ENCODE results near the gene GNAZ. TPM values are rescaled to one million over a fixed set of nuclear protein-coding genes. Genes with fewer than 3 reads are reported as not detected.

The GNAZ gene
- total RNA-seq, 1 experiment from 2014 or later = 5.0 TPM

DNA sequence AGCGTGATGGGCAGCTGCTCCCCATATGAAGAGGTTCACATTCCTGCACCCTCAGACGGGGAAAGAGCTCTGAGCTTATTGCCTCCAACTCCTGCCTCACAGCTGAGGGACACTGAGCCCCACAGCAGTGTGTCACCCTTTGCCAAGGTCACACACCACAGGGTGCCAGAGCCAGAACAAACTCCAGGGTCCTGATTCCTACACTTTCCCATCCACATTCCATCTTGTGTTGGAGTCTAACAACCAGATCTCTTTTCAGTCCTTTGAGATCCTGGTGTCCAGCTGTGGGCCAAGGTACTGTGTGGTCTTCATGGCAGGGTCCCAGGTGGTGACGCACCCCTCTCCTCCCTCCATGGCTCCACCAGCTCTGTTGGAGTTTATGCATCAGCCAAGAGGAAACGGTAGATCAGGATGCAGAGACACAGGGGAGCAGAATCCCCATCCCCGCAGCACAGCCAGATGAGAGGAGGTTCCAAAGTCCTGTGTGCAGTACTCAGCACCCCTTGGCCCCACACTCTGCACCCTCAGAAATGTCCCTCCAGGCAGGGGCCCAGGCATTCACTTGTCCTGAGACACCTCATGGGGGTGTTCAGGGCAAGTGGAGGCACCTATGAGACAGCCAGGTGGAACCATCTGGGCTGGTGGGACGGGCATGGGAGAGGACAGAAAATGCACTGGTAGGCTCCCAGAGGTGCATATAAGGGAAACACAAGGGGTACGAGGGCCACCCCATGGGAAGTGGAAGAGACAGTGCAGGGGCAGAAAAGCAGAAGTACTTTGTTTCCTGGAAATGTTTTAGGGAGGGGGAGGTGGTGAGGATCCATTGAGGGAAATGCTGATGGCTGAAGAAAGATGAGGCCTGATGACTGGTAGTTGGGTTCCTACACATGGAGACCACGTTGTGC is 32.6 kb upstream of the GNAZ start:
- Histone ChIP-seq H2AFZ (ENCODE audit: low read length) (no peak overlapping the region), H4K5ac (ENCODE audit: insufficient read length, low read depth, low read length) (no peak overlapping the region), H2BK12ac (ENCODE audit: insufficient read length, low read depth, low read length) (no peak overlapping the region), H3K18ac (ENCODE audit: insufficient read length, low read depth, low read length) (no peak overlapping the region), H2BK5ac (ENCODE audit: insufficient read length, low read length) (no peak overlapping the region), H3K14ac (ENCODE audit: insufficient read depth, low read length) (no peak overlapping the region), H3K27ac (ENCODE audit: insufficient read length, low read depth, low read length) (no peak overlapping the region), H3K27me3 (ENCODE audit: insufficient read depth, low read length) (no peaks in the 10 kb centered on the region; the same call in 1 of the 2 replicates), H3K79me2 (ENCODE audit: insufficient read depth, low read length) (no peaks in the 10 kb centered on the region), H3K4me1 (ENCODE audit: insufficient read depth, low read length) (no peaks in the 10 kb centered on the region), H3K56ac (ENCODE audit: insufficient read length, low read depth, low read length) (no peak overlapping the region), H3K4me2 (ENCODE audit: insufficient read depth, insufficient read length, low read length) (no peak overlapping the region), H3K79me1 (ENCODE audit: insufficient read depth, low read depth, low read length, poor library complexity, severe bottlenecking) (no peaks in the 10 kb centered on the region), H3K23ac (ENCODE audit: insufficient read length, low read depth, low read length) (no peak overlapping the region), H2BK15ac (ENCODE audit: low read depth, low read length) (no peak overlapping the region), H3K9me3 (ENCODE audit: control insufficient read depth, low read depth, low read length) (no peaks in the 10 kb centered on the region), H4K8ac (replicated peaks; ENCODE audit: insufficient read length, low read depth, low read length) (no peak overlapping the region), H4K20me1 (ENCODE audit: control insufficient read depth, insufficient read depth, insufficient read length) (no peaks in the 10 kb centered on the region), H4K91ac (ENCODE audit: insufficient read length, low read depth, low read length) (no peak overlapping the region), H2BK20ac (ENCODE audit: low read depth, low read length, poor library complexity, severe bottlenecking) (no peak overlapping the region), H2AK5ac (ENCODE audit: insufficient read length, low read length) (no peak overlapping the region), H2BK120ac (ENCODE audit: low read depth, low read length, poor library complexity, severe bottlenecking) (no peak overlapping the region), H3K4ac (ENCODE audit: low read depth, low read length) (no peak overlapping the region), H3T11ph (ENCODE audit: low read length) (no peak overlapping the region), H3K23me2 (ENCODE audit: insufficient read length, low read depth, low read length, poor library complexity, severe bottlenecking) (no peaks in the 10 kb centered on the region), H3K9ac (ENCODE audit: extremely low read depth, insufficient read length, low read length) (no peak overlapping the region)
- H3K27me3 Mint-ChIP-seq (ENCODE audit: low read depth) = peaks cover 62% of the 10 kb centered on the region
- no peak for DNase-seq
- peak overlapping the region in 1 of 3 experiments; percentile 61; a peak in 1 of 7 replicates for H3K27ac Mint-ChIP-seq
- H3K4me1 Mint-ChIP-seq = peaks cover 17 to 22% of the 10 kb centered on the region in 2 experiments; a peak in 3 of 4 replicates
- TF ChIP-seq, protein P1, sequence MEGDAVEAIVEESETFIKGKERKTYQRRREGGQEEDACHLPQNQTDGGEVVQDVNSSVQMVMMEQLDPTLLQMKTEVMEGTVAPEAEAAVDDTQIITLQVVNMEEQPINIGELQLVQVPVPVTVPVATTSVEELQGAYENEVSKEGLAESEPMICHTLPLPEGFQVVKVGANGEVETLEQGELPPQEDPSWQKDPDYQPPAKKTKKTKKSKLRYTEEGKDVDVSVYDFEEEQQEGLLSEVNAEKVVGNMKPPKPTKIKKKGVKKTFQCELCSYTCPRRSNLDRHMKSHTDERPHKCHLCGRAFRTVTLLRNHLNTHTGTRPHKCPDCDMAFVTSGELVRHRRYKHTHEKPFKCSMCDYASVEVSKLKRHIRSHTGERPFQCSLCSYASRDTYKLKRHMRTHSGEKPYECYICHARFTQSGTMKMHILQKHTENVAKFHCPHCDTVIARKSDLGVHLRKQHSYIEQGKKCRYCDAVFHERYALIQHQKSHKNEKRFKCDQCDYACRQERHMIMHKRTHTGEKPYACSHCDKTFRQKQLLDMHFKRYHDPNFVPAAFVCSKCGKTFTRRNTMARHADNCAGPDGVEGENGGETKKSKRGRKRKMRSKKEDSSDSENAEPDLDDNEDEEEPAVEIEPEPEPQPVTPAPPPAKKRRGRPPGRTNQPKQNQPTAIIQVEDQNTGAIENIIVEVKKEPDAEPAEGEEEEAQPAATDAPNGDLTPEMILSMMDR (conservative IDR thresholded peaks at IDR 0.05) = no peak
- WGBS (ENCODE audit: extremely low coverage, insufficient read length, low lambda C conversion rate) = no CpG with 5 or more reads among the region's 8 CpGs
- peaks cover 0 to 1% (median 0%) of the 10 kb centered on the region in 3 experiments; a peak in 2 of 7 replicates for H3K36me3 Mint-ChIP-seq (ENCODE audit: insufficient read depth in 1 of 3, low read depth in 3 of 3)
- peaks cover 0 to 2% of the 10 kb centered on the region in 2 experiments; a peak in 2 of 5 replicates for H3K9me3 Mint-ChIP-seq
- no peak overlapping the region for H3K4me3 Mint-ChIP-seq
